Mesenchymal stem cell (in vitro differentiated cells and primary cell): ENCODE data around the gene URI1.

Experiments
- DNase-seq: peaks from one replicate; pipeline ENCODE4 v3.0.0-alpha.2; 2013
- H2AFZ ChIP-seq: one replicate; pipeline ENCODE4 v1.6.1; 2013; ENCODE audit warnings: low read depth, mild to moderate bottlenecking, control low read depth, inconsistent platforms, low read length, moderate library complexity
- H2AK5ac ChIP-seq: 2 replicates; pipeline ENCODE4 v1.6.1; 2013; ENCODE audit warnings: low read length, moderate library complexity, mild to moderate bottlenecking, inconsistent platforms; ENCODE audit not compliant: severe bottlenecking
- H2BK120ac ChIP-seq: one replicate; pipeline ENCODE4 v1.6.1; 2013; ENCODE audit warnings: low read depth, mild to moderate bottlenecking, inconsistent platforms, low read length, moderate library complexity
- H2BK12ac ChIP-seq, 2 experiments: one replicate each; pipeline ENCODE4 v1.6.1; 2013; ENCODE audit warnings: inconsistent platforms in 2 of 2, low read length in 2 of 2, mild to moderate bottlenecking in 2 of 2, moderate library complexity in 2 of 2, control low read depth in 1 of 2
- H2BK15ac ChIP-seq: one replicate; pipeline ENCODE4 v1.6.1; 2013; ENCODE audit warnings: mild to moderate bottlenecking, low read depth, inconsistent platforms; ENCODE audit not compliant: poor library complexity, severe bottlenecking
- H2BK5ac ChIP-seq: 2 replicates; pipeline ENCODE4 v1.6.1; 2013; ENCODE audit warnings: low read depth, mild to moderate bottlenecking, low read length, control low read depth, inconsistent platforms; ENCODE audit not compliant: poor library complexity, severe bottlenecking
- H3K14ac ChIP-seq, 2 experiments: one replicate each; pipeline ENCODE4 v1.6.1; 2013; ENCODE audit warnings: inconsistent platforms in 2 of 2, low read length in 2 of 2, control low read depth in 1 of 2, mild to moderate bottlenecking in 1 of 2, moderate library complexity in 1 of 2
- H3K18ac ChIP-seq, 2 experiments: one replicate each; pipeline ENCODE4 v1.6.1; 2013; ENCODE audit warnings: inconsistent platforms in 2 of 2, low read length in 2 of 2, control low read depth in 1 of 2, low read depth in 1 of 2, mild to moderate bottlenecking in 1 of 2
- H3K23ac ChIP-seq, 2 experiments: one replicate each; pipeline ENCODE4 v1.6.1; 2013; ENCODE audit warnings: inconsistent platforms in 2 of 2, low read length in 2 of 2, mild to moderate bottlenecking in 2 of 2, moderate library complexity in 2 of 2, control low read depth in 1 of 2
- H3K27ac ChIP-seq: 2 replicates; pipeline ENCODE4 v1.5.1; 2013; ENCODE audit warnings: mild to moderate bottlenecking, moderate library complexity, low read length, control low read depth, inconsistent platforms; ENCODE audit not compliant: poor library complexity, severe bottlenecking
- H3K27me3 ChIP-seq, 2 experiments: 2 replicates each; pipeline versions ENCODE4 v1.6.1 to v1.7.0; 2013; ENCODE audit warnings: low read length in 2 of 2, mild to moderate bottlenecking in 2 of 2, moderate library complexity in 2 of 2, control low read depth in 1 of 2, inconsistent platforms in 1 of 2; ENCODE audit not compliant: control insufficient read depth in 1 of 2, insufficient read depth in 1 of 2
- H3K36me3 ChIP-seq, 2 experiments: 2 replicates each; pipeline versions ENCODE4 v1.6.1 to v1.7.0; 2013; ENCODE audit warnings: low read length in 2 of 2, control low read depth in 1 of 2, inconsistent platforms in 1 of 2, low read depth in 1 of 2, mild to moderate bottlenecking in 1 of 2; ENCODE audit not compliant: insufficient read depth in 2 of 2, control insufficient read depth in 1 of 2
- H3K4ac ChIP-seq, 2 experiments: one replicate each; pipeline ENCODE4 v1.6.1; 2013; ENCODE audit warnings: inconsistent platforms in 2 of 2, low read length in 2 of 2, mild to moderate bottlenecking in 2 of 2, moderate library complexity in 2 of 2, control low read depth in 1 of 2, low read depth in 1 of 2
- H3K4me1 ChIP-seq: 2 replicates; pipeline ENCODE4 v1.6.1; 2013; ENCODE audit warnings: low read depth, low read length, control low read depth; ENCODE audit not compliant: control insufficient read depth, insufficient read depth
- H3K4me2 ChIP-seq: 2 replicates; pipeline ENCODE4 v1.6.1; 2013; ENCODE audit warnings: low read length, mild to moderate bottlenecking, inconsistent platforms; ENCODE audit not compliant: poor library complexity, severe bottlenecking
- H3K4me3 ChIP-seq, 2 experiments: 2 replicates each; pipeline versions ENCODE4 v1.5.1 to v1.7.0; 2013; ENCODE audit warnings: low read length in 2 of 2, mild to moderate bottlenecking in 2 of 2, control low read depth in 1 of 2, low read depth in 1 of 2; ENCODE audit not compliant: insufficient read depth in 1 of 2
- H3K79me1 ChIP-seq: replicated peaks from 2 replicates; pipeline ENCODE4 v1.6.1; 2013; ENCODE audit warnings: mild to moderate bottlenecking, control low read depth, low read length, inconsistent platforms; ENCODE audit not compliant: poor library complexity, severe bottlenecking
- H3K9ac ChIP-seq: 2 replicates; pipeline ENCODE4 v1.7.0; 2013; ENCODE audit warnings: mild to moderate bottlenecking, low read length, moderate library complexity
- H3K9me3 ChIP-seq: 2 replicates; pipeline ENCODE4 v1.7.0; 2013; ENCODE audit warnings: mild to moderate bottlenecking, low read length; ENCODE audit not compliant: control insufficient read depth
- H4K8ac ChIP-seq: one replicate; pipeline ENCODE4 v1.6.1; 2013; ENCODE audit warnings: inconsistent platforms, mild to moderate bottlenecking, low read length, moderate library complexity
- H4K91ac ChIP-seq: one replicate; pipeline ENCODE4 v1.6.1; 2013; ENCODE audit warnings: mild to moderate bottlenecking, low read length, inconsistent platforms
- WGBS: methylation state at CpG from one replicate; pipeline ENCODE4 v1.1.7; 2013; ENCODE audit warnings: mixed read lengths; 5-methylcytosine and 5-hydroxymethylcytosine counted together

URI1 gene

DNA sequence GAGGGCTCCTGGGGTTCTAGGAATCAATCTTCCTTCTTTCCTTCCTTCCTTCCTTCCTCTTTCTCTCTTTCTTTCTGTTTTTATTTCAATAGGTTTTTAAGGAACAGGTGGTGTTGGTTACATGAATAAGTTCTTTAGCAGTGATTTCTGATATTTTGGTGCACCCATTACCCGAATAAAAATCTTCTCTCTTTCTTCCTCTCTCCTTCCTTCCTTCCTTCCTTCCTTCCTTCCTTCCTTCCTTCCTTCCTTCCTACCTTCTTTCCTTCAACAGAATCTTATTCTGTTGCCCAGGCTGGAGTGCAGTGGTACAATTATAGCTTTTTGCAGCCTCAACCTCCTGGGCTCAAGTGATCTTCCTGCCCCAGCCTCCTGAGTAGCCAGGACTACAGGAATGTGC is 16.0 kb upstream of the URI1 start:
- DNase-seq: no peak
- no peak overlapping the region for H3K9ac ChIP-seq
- H3K27ac ChIP-seq: no peak overlapping the region
- H3K27me3 ChIP-seq: peaks cover 3 to 17% of the 10 kb centered on the region in 2 experiments
- H2AK5ac ChIP-seq: no peak overlapping the region
- no peak overlapping the region for H4K8ac ChIP-seq
- H4K91ac ChIP-seq: no peak overlapping the region
- H3K23ac ChIP-seq: no peak overlapping the region
- no peak overlapping the region for H2AFZ ChIP-seq
- H3K4me2 ChIP-seq: no peak overlapping the region
- H3K4me1 ChIP-seq: no peaks in the 10 kb centered on the region
- H3K36me3 ChIP-seq: no peaks in the 10 kb centered on the region
- no peak overlapping the region for H2BK12ac ChIP-seq
- no peak overlapping the region for H3K4me3 ChIP-seq
- H2BK120ac ChIP-seq: no peak overlapping the region
- WGBS: 77% methylated on average over 1 of the region's 1 CpG
- no peak overlapping the region for H3K18ac ChIP-seq
- H3K9me3 ChIP-seq: no peaks in the 10 kb centered on the region
- H3K4ac ChIP-seq: no peak overlapping the region
- no peak overlapping the region for H2BK15ac ChIP-seq
- no peak overlapping the region for H2BK5ac ChIP-seq
- no peak overlapping the region for H3K14ac ChIP-seq
- no peaks in the 10 kb centered on the region for H3K79me1 ChIP-seq

DNA sequence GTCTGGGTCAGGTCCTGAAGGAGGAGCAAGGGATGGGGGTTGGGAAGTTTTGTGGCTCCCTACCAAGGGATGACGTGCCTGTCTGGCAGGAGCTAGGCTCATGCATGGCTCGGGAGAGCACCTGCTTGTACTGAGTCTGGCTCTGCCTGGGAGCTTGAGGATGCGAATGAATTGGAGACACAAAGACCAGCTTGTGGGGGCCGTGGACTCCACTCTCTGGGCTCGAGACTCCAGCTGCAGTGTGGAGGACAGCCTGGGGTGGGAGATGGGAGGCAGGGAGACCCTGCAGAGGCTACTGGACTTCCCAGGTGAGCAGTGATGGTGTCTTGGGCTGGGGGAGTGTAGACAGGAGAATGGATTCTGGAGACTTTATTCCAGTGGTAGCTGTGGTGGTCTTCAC is 15.2 kb upstream of the URI1 start:
- no peak overlapping the region for H3K9ac ChIP-seq
- H2BK15ac ChIP-seq: no peak overlapping the region
- H3K14ac ChIP-seq: no peak overlapping the region
- no peak overlapping the region for H3K27ac ChIP-seq
- DNase-seq: no peak
- no peak overlapping the region for H3K4me3 ChIP-seq
- no peak overlapping the region for H3K4ac ChIP-seq
- H4K8ac ChIP-seq: no peak overlapping the region
- H3K27me3 ChIP-seq: peaks cover 3 to 17% of the 10 kb centered on the region in 2 experiments
- WGBS: 71% methylated on average over 5 of the region's 5 CpGs
- H3K4me2 ChIP-seq: no peak overlapping the region
- H2AFZ ChIP-seq: no peak overlapping the region
- no peaks in the 10 kb centered on the region for H3K4me1 ChIP-seq
- no peaks in the 10 kb centered on the region for H3K9me3 ChIP-seq
- H4K91ac ChIP-seq: no peak overlapping the region
- H2BK120ac ChIP-seq: no peak overlapping the region
- H3K36me3 ChIP-seq: no peaks in the 10 kb centered on the region
- H3K23ac ChIP-seq: no peak overlapping the region
- H3K18ac ChIP-seq: no peak overlapping the region
- H2BK12ac ChIP-seq: no peak overlapping the region
- H2BK5ac ChIP-seq: no peak overlapping the region
- H2AK5ac ChIP-seq: no peak overlapping the region
- no peaks in the 10 kb centered on the region for H3K79me1 ChIP-seq

- no peak for DNase-seq
- Histone ChIP-seq H3K14ac (no peak overlapping the region), H3K4me3 (peak overlapping the region in 1 of 2 experiments; percentile 7), H3K9me3 (no peaks in the 10 kb centered on the region), H4K91ac (no peak overlapping the region), H3K79me1 (no peaks in the 10 kb centered on the region), H2AK5ac (no peak overlapping the region), H3K27ac (no peak overlapping the region), H2BK15ac (no peak overlapping the region), H3K27me3 (peaks cover 3 to 11% of the 10 kb centered on the region in 2 experiments), H3K4me2 (no peak overlapping the region), H3K4ac (no peak overlapping the region), H2BK5ac (no peak overlapping the region), H3K9ac (peak overlapping the region; percentile 29), H2BK120ac (no peak overlapping the region), H3K23ac (no peak overlapping the region), H4K8ac (no peak overlapping the region), H3K36me3 (no peaks in the 10 kb centered on the region), H2BK12ac (no peak overlapping the region), H3K4me1 (no peaks in the 10 kb centered on the region), H3K18ac (no peak overlapping the region), H2AFZ (no peak overlapping the region)
- 58% methylated on average over 14 of the region's 14 CpGs for WGBS
Measured at GRCh38 chr19:29927944-29928625, 14.0 kb upstream of the URI1 start.

GRCh38 chr19:29928831-29929230 is 13.2 kb upstream of the URI1 start:
- Histone ChIP-seq H2BK120ac (no peak overlapping the region), H3K9ac (no peak overlapping the region), H3K4ac (no peak overlapping the region), H2AK5ac (no peak overlapping the region), H3K4me3 (no peak overlapping the region), H2BK5ac (no peak overlapping the region), H3K36me3 (no peaks in the 10 kb centered on the region), H3K14ac (no peak overlapping the region), H3K9me3 (no peaks in the 10 kb centered on the region), H3K27ac (no peak overlapping the region), H3K18ac (no peak overlapping the region), H3K4me1 (no peaks in the 10 kb centered on the region), H4K8ac (no peak overlapping the region), H3K79me1 (no peaks in the 10 kb centered on the region), H2BK12ac (no peak overlapping the region), H3K23ac (no peak overlapping the region), H2AFZ (no peak overlapping the region), H3K27me3 (peaks cover 3 to 6% of the 10 kb centered on the region in 2 experiments), H2BK15ac (no peak overlapping the region), H3K4me2 (no peak overlapping the region), H4K91ac (no peak overlapping the region)
- no peak for DNase-seq
- WGBS: 71% methylated on average over 1 of the region's 1 CpG
